Ishikawa (cell line): ENCODE results near the gene RRAS2.

Experiments
- CEBPB ChIP-seq: IDR thresholded peaks from 2 replicates; pipeline ENCODE4 v1.6.1; 2012
- CREB1 ChIP-seq: IDR thresholded peaks from 2 replicates; pipeline ENCODE4 v1.6.1; 2012; ENCODE audit warnings: low read depth
- EGR1 ChIP-seq: IDR thresholded peaks from 2 replicates; pipeline ENCODE4 v1.6.1; 2012
- EP300 ChIP-seq: IDR thresholded peaks from 2 replicates; pipeline ENCODE4 v1.6.1; 2012; ENCODE audit warnings: borderline replicate concordance
- FOXM1 ChIP-seq: IDR thresholded peaks from 2 replicates; pipeline ENCODE4 v1.6.1; 2012; ENCODE audit warnings: low read depth, borderline replicate concordance
- MAX ChIP-seq: IDR thresholded peaks from 2 replicates; pipeline ENCODE4 v1.6.1; 2012
- NFIC ChIP-seq: IDR thresholded peaks from 2 replicates; pipeline ENCODE4 v1.6.1; 2012
- RAD21 ChIP-seq: IDR thresholded peaks from 2 replicates; pipeline ENCODE4 v1.6.1; 2012; ENCODE audit warnings: low read depth
- TAF1 ChIP-seq: IDR thresholded peaks from 2 replicates; pipeline ENCODE4 v1.6.1; 2012; ENCODE audit warnings: low read depth, mild to moderate bottlenecking
- TCF12 ChIP-seq: IDR thresholded peaks from 2 replicates; pipeline ENCODE4 v1.6.1; 2012; ENCODE audit warnings: low read depth
- TEAD4 ChIP-seq: IDR thresholded peaks from 2 replicates; pipeline ENCODE4 v1.6.1; 2012
- USF1 ChIP-seq: IDR thresholded peaks from 2 replicates; pipeline ENCODE4 v1.6.1; 2012
- YY1 ChIP-seq: IDR thresholded peaks from 2 replicates; pipeline ENCODE4 v1.6.1; 2012; ENCODE audit warnings: low read depth
- ZBTB7A ChIP-seq: IDR thresholded peaks from 2 replicates; pipeline ENCODE4 v1.6.1; 2012; ENCODE audit warnings: low read depth
- TF ChIP-seq, protein P1 (sequence below): IDR thresholded peaks from 2 replicates; pipeline ENCODE4 v1.6.1; 2012; ENCODE audit warnings: low read depth, mild to moderate bottlenecking

RRAS2 gene

DNA sequence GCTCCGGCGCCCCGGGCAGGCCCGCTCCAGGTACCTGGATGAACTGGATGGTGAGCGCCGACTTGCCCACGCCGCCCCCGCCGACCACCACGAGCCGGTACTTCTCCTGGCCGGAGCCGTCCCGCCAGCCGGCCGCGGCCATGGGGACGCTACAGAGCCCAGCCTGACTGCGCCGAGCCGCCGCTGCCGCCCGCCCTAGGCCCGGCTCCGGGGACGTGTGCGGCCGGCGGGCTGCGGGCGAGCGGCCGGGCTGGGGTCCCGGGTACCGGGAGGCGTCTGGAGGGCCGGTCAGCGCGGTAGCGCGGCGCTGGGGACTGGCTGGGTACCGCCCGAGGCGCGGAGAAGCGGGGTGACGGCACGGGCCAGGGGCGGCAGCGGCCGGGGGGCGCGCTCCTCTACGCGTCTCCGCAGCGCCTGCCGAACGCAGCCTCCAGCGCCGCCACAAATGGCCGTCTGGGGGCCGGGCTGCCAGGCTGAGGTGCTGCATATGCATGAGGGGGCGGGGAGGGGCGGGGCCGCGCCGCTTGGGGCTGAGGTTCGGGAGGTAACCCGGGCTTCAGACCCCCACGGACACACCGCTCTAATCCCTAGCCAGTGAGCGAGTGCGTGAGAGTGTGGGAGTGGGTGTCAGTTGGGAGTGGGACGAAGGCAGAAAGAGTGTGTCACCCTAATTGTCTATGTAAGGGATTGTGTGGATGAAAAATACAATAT is at the start of gene RRAS2:
RRAS2 (minus strand) TSS at position 455 of the 711 bp plus-strand sequence; CDS start at position 142, 313 bp downstream.
- TF ChIP-seq CEBPB (no peak), FOXM1 (no peak), RAD21 (no peak), EGR1 (no peak), TCF12 (no peak), ZBTB7A (peak; percentile 51; the same call in 1 of the 2 replicates), EP300 (no peak), NFIC (no peak), CREB1 (no peak), MAX (no peak), TAF1 (peak; percentile 63; the same call in 1 of the 2 replicates), YY1 (peak; percentile 84), TEAD4 (no peak), USF1 (no peak)
- TF ChIP-seq, protein P1, sequence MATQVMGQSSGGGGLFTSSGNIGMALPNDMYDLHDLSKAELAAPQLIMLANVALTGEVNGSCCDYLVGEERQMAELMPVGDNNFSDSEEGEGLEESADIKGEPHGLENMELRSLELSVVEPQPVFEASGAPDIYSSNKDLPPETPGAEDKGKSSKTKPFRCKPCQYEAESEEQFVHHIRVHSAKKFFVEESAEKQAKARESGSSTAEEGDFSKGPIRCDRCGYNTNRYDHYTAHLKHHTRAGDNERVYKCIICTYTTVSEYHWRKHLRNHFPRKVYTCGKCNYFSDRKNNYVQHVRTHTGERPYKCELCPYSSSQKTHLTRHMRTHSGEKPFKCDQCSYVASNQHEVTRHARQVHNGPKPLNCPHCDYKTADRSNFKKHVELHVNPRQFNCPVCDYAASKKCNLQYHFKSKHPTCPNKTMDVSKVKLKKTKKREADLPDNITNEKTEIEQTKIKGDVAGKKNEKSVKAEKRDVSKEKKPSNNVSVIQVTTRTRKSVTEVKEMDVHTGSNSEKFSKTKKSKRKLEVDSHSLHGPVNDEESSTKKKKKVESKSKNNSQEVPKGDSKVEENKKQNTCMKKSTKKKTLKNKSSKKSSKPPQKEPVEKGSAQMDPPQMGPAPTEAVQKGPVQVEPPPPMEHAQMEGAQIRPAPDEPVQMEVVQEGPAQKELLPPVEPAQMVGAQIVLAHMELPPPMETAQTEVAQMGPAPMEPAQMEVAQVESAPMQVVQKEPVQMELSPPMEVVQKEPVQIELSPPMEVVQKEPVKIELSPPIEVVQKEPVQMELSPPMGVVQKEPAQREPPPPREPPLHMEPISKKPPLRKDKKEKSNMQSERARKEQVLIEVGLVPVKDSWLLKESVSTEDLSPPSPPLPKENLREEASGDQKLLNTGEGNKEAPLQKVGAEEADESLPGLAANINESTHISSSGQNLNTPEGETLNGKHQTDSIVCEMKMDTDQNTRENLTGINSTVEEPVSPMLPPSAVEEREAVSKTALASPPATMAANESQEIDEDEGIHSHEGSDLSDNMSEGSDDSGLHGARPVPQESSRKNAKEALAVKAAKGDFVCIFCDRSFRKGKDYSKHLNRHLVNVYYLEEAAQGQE, result no peak

- TF ChIP-seq FOXM1 (no peak), EGR1 (no peak)
- TF ChIP-seq, protein P1, result no peak
These were observed 49.6 kb upstream of the RRAS2 start for GRCh38 chr11:14408612-14409011.

DNA sequence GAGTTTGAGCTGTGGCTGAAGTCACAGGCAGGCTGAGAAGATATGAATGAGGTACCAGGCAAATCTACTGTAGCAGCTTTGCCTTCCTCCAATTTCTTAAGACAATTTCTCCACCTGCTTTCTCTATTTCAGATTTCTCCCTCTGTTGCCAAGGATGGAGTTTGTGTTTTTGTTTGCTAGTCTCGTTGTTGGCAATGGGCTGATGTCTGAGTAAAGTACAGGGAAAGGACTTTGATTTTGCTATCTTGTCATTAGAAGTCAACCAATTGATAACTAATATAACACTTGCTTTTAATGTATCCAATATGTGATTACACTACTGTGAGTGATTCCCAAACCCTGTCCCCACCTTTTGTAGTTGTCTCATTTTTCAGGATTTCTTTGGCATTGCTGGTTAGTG is 40.1 kb upstream of the RRAS2 start:
- TF ChIP-seq CREB1 (no peak), MAX (no peak), YY1 (no peak), EP300 (no peak)

DNA sequence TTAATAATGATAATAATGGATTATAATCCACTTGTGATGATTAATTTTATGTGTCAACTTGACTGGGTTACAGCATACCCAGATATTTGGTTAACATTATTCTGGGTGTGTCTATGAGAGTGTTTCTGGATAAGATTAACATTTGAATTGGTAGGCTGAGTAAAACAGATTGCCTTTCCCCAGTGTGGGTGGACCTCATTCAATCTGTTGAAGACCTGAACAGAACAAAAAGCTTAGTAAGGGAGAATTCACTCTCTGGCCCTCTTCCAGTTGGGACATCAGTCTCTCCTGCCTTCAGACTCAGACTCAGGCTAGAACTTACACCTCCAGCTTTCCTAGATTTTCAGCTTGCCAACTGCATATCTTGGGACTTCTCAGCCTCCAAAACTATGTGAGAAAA is 37.3 kb upstream of the RRAS2 start:
- no peak for TF ChIP-seq ZBTB7A
- TF ChIP-seq MAX, result no peak
- TF ChIP-seq NFIC, result no peak
- no peak for TF ChIP-seq EP300
- no peak for TF ChIP-seq EGR1
- no peak for TF ChIP-seq TCF12
- TF ChIP-seq, protein P1, result no peak
- no peak for TF ChIP-seq CEBPB
- no peak for TF ChIP-seq RAD21

GRCh38 chr11:14393889-14394288 is 34.9 kb upstream of the RRAS2 start:
- TF ChIP-seq ZBTB7A, result no peak
- TF ChIP-seq YY1, result no peak
- no peak for TF ChIP-seq NFIC
- no peak for TF ChIP-seq TAF1
- TF ChIP-seq EP300, result no peak
- TF ChIP-seq RAD21, result no peak
- no peak for TF ChIP-seq TEAD4
- TF ChIP-seq EGR1, result no peak
- no peak for TF ChIP-seq CEBPB
- TF ChIP-seq, protein P1, result no peak
- TF ChIP-seq USF1, result no peak
- no peak for TF ChIP-seq TCF12
- TF ChIP-seq MAX, result no peak
- TF ChIP-seq FOXM1, result no peak
- TF ChIP-seq CREB1, result no peak
